HG03378 (cell line): ENCODE results near the gene C2CD4C.
"Not testable (repeated sequence)": the region's sequence is repeated elsewhere in the genome, so short reads cannot be mapped to it uniquely, and the experiment has no call there.

Experiments used
- ATAC-seq: cut with Tn5 transposase; IDR thresholded peaks from one replicate; pipeline ENCODE4 v1.9.1; 2021; ENCODE audit warnings: mild to moderate bottlenecking, moderate library complexity; ENCODE audit not compliant: unreplicated experiment

C2CD4C gene, protein sequence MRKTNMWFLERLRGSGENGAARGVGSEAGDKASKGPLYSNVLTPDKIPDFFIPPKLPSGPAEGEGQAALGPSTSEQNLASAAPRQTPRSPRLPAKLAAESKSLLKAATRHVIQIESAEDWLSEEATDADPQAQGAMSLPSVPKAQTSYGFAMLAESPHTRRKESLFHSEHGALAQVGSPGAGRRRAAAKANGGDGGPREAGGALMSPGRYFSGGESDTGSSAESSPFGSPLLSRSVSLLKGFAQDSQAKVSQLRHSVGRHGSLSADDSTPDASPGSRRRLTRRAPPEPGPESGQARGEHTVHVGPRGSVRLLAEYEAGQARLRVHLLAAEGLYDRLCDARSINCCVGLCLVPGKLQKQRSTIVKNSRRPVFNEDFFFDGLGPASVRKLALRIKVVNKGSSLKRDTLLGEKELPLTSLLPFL

DNA sequence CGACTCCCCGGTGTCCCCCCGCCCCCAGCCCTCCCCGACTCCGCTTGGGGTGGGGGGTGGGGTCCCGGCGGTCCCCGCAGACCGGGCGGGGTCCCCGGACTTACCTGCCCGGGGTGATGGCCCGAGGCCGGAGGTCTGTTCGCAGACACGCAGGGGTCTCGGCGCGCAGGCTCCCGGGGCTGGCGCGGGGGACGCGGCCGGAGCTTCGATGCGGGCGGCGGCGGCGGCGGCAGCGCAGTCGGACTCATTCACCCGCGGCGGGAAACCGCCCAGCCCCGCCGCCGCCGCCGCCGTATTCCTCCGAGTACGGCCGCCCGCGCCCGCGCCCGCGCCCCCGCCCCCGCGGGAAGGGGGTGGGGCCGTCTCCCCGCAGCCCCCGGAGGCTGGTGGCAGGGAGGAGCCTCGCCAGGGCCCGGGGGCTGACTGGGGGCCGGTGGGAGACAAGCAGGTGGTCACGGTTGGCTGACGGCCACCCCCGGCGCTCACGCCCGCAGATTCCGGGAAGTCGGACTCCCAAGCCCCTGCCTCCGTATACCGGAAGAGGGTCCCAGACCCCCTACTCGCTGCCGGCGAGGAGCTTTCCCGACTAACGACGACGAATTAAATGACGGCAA, at the start of gene C2CD4C:
C2CD4C (minus strand) TSS at position 246 of the 614 bp plus-strand sequence. CDS start 786 bp downstream, outside the sequence.
- ATAC-seq: no peak

DNA sequence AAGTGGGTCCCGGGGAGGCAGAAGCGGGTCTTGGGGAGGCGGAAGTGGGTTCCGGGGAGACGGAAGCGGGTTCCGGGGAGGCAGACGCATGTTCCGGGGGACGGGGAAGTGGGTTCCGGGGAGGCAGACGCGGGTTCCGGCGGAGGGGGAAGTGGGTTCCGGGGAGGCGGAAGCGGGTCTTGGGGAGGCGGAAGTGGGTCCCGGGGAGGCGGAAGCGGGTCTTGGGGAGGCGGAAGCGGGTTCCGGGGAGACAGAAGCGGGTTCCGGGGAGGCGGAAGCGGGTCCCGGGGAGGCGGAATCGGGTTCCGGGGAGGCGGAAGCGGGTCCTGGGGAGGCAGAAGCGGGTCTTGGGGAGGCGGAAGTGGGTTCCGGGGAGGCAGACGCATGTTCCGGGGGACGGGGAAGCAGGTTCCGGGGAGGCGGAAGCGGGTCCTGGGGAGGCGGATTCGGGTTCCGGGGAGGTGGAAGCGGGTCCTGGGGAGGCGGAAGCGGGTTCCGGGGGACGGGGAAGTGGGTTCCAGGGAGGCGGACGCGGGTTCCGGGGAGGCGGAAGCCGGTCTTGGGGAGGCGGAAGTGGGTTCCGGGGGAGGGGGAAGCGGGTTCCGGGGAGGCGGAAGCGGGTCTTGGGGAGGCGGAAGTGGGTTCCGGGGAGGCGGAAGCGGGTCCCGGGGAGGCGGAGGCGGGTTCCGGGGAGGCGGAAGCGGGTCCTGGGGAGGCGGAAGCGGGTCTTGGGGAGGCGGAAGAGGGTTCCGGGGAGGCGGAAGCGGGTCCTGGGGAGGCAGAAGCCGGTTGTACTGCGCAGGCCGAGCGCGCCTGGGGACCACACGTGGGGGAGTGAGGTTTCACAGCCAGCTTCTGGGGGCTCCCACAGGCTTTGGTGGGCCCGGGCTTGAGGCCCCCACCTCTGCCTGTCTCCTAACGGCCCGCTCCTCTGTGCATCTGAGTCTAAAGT, 49.4 kb upstream of the C2CD4C start:
- ATAC-seq: no peak

DNA sequence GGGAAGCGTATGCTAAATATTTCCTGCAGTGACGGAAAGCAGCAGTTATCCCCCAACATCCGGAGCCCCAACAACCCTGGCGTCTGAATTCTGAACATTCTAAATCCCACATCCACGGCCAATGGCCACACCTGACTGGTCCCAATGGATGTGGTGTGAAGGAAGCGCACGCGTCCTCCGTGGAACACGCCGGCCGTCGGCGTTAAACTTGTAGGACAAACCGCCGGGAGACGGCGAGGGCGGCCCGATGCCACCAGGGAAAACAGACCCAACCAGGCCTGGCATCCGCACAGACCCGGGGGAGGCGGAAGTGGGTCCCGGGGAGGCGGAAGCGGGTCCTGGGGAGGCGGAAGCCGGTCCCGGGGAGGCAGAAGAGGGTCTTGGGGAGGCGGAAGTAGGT, 48.7 kb upstream of the C2CD4C start:
- ATAC-seq: no peak

DNA sequence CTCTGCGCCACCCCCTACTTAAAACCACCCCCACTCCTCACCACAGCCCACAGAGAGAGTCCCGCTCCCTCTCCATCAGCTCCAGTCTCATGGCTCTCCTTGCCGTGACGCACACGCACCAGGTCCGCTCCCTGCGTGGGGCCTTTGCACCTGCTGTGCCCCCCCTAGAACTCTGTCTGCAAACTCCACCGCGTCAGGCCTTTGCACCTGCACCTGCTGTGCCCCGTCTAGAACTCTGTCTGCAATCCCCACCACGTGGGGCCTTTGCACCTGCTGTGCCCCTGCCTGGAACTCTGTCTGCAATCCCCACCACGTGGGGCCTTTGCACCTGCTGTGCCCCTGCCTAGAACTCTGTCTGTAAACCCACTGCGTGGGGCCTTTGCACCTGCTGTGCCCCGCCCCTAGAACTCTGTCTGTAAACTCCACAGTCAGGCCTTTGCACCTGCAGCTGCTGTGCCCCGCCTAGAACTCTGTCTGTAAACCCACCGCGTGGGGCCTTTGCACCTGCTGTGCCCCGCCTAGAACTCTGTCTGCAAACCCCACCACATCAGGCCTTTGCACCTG, 47.7 kb upstream of the C2CD4C start:
- ATAC-seq: no peak

DNA sequence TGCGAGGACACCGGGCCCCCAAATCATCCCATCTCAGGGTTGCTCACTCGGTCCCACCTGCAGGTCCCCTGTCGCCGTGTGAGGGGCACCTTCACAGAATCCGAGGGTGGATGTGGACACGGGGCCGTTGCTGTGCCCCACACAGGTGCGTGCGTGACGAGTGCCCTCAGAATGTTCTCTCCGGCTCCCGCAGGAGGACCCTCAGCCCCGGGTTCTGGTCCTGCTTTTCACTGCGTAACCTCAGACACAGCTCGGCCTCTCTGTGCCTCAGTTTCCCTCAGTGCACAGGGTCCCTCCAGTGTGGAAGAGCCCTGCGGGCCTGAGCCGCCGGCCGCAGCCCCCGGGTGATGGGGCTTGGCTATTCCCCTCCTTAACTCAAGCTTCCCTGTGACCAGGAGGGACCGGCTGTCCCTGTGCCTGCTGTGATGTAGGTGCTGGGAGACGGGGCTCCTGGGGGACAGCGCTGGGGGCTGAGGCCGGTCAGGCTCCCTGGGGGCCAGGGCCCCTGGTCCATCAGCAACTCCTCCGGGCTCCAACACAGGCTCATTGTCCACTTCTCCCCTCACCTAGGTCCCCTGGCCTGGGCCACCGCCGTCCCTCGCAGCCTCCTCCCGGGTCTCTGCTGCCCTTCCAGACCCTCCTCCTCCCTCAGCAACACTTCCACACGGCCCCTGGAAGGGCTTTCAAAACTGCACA, 47.1 kb upstream of the C2CD4C start:
- no peak for ATAC-seq

DNA sequence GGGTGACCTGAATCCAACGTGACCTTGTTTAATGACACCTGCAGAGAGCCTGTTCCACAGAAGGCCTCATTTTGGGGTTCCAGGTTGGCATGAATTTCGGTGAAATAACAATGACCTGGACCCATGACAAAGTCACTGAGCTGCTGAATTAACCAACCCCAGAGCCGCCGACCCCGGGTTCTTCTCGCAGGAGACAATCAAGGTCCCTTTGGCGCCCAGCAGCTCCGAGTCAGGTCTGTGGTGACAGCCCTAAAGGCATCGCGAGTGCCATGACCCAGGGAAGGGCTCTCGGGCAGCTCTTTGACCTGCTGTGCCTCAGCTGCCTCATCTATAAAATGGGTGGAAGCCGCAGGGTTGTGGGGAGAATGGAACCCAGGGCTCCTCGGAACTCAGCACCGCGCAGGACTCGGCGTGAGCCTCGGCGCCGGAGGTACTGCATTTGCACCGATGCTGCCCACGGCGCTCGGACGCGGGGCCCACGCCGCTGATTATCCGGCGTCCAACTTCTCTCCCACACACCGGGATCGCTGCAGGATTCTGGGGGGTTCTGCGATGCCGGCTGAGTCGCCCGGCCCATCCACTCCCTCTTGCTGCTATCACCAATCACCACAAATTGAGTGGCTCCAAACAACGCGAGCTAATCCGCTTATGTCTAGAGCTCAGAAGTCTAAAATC, 46.2 kb upstream of the C2CD4C start:
- no peak for ATAC-seq

DNA sequence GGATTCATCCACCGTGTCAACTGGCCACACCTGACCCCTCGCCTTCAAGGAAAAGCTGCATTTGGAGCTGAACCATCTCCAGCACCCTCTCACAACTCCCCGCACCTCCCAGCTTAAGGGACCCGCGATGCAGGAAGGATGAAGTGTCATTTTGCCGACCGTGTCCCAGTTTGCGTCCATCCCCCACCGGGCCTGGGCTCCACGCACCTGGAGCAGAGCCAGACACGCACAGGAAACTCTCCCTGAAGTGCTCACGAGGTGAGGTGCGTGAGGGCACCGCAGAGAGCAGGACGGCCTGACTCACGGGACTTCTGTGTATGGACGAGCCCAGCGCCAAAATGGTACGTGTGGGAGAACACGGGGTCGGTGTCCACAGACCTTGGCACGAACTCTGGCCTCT, 44.7 kb upstream of the C2CD4C start:
- ATAC-seq: no peak

DNA sequence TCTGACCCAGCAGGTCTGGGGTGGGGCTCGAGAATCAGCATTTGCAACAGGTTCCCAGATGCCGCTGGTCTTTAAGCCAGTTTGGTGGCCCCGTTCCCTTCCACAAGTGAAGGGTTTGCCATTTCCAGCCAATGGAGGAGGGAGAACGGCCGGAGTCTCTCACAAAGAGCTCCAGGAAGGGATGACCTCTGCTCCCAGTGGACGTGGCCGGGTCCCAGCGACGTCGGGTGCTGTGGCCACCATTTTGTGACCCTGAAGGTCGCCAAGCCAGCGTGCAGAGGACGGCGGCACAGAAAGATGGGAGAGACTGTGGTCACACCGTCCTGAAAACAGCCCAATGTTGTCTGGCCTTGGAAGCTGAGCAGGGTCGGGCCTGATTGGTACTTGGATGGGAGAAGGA, 43.9 kb upstream of the C2CD4C start:
- ATAC-seq: no peak

DNA sequence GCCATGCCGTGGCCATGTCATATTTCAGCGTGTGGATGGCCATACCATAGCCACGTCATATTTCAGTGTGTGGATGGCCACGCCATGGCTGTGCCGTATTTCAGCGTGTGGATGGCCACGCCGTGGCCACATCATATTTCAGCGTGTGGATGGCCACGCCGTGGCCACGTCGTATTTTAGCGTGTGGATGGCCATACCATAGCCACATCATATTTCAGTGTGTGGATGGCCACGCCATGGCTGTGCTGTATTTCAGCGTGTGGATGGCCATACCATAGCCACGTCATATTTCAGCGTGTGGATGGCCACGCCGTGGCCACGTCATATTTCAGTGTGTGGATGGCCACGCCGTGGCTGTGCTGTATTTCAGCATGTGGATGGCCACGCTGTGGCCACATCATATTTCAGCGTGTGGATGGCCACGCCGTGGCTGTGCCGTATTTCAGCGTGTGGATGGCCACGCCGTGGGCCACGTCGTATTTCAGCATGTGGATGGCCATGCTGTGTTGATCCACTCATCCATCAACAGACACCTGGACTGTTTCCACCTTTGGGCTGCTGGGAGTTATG, 42.0 kb upstream of the C2CD4C start:
- not testable (repeated sequence) for ATAC-seq

DNA sequence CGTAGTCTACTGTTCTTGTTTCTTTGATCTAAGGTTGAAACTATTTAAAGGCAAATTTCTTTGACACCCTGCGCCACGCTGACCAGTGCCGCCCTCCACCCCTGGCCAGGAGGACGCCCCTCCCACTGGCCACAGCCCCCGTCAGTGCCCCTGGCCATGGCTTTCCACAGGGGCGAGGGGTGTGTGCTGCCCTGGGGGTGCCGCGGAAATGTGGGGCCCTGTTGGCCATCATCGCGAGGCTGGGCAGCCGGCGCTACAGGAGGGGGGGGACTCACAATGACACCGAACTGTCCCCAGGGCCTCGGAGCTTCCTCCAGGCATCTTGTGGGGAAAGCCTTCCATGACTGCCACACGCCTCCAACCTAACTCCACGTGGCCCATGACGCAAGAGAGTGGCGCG, 41.0 kb upstream of the C2CD4C start:
- ATAC-seq: no peak

DNA sequence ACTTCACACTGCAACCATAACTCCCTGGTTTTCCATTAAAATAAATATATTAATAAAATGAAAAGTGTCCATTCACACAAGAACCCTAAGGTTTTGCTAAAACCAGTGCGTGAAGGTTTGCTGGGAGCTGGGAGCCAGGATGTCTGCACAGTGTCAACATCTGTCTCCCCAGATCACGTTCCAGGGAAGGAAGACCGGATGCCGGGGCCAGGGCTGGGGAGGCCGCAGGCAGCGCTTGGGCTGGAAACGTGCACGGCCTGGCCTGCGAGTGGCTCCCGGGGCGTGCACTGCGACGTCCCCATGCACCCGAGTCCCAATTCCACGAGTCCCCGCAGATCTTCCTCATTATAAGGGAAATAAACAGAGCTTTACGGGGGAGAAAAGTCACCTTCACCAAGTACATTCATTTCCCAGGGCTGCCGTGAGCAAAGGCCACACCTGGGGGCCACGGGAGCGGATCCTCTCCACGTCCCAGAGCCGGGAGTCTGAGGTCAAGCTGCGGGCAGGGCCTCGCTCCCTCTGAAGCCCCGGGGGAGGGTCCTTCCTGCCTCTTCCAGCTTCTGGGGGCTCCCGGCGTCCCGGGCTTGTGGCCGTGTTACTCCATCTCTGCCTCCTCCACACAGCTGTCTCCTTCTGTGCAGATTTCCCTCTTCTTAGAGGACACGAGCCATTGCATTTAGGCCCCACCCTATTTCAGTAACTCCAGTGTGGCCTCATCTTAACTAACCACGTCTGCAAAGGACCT, 39.0 kb upstream of the C2CD4C start:
- no peak for ATAC-seq

DNA sequence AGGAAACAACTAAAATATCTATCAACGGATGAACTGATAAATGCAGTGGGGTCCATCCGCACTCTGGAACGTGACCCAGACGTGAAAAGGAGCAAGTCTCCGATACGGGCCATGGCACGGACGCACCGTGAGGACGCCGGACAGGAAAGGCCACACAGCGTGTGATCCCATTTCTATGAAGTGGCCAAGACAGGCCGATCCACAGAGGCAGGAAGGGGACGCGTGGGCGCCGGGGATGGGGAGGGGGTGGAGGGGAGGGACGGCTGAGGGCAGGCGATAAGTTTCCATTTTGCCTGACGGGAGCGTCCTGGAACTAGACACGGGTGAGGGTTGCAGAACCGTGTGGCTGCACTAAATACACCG, 38.1 kb upstream of the C2CD4C start:
- no peak for ATAC-seq

DNA sequence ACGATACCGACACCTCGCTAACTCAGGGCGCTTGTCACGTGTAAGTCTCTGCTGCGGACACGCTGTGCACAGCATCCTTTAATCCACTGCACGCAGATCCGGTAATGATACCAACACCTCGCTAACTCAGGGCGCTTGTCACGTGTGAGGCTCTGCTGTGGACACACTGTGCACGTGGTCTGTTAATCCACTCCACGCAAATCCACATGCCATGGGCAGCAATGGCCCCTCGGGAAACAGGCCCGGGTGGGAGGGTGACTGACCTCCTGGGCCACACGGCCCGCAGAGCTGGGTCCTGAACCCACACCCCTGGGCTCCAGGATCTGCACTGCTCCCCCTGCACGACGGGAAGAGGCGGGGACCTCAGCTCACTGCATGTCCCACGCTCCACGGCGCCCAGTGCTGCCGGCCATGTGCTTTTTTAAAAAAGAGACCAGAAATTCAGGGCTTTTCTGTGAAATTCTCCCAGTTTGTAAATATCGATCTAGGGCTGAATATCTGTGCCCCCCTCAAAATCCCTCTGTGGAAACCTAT, 35.8 kb upstream of the C2CD4C start:
- ATAC-seq: no peak

DNA sequence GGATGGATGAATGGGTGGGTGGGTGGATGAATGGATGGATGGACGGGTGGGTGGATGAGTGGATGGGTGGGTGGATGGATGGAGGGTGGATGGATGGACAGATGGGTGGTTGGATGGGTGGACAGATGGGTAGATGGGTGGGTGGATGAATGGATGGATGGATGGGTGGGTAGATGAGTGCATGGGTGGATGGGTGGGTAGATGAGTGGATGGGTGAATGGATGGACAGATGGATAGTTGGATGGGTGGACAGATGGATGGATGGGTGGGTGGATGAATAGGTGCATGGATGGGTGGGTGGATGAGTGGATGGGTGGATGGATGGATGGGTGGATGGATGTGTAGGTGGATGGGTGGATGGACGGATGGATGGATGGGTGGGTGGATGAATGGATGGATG, 34.1 kb upstream of the C2CD4C start:
- ATAC-seq: no peak

DNA sequence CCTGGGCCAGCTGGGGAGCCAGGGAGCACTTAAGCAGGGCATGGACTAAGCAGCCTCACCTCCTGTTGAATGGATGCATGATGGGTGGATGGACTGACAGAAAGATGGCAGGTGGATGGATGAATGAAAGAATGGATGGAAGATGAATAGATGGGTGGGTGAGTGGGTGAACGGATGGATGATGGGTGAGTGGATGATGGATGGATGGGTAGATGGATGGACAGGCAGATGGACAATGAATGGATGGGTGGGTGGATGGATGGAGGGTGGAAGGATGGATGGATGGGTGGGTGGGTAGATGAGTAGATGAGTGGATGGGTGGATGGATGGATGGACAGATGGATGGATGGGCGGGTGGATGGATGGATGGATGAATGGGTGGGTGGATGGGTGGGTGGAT, 33.1 kb upstream of the C2CD4C start:
- no peak for ATAC-seq

DNA sequence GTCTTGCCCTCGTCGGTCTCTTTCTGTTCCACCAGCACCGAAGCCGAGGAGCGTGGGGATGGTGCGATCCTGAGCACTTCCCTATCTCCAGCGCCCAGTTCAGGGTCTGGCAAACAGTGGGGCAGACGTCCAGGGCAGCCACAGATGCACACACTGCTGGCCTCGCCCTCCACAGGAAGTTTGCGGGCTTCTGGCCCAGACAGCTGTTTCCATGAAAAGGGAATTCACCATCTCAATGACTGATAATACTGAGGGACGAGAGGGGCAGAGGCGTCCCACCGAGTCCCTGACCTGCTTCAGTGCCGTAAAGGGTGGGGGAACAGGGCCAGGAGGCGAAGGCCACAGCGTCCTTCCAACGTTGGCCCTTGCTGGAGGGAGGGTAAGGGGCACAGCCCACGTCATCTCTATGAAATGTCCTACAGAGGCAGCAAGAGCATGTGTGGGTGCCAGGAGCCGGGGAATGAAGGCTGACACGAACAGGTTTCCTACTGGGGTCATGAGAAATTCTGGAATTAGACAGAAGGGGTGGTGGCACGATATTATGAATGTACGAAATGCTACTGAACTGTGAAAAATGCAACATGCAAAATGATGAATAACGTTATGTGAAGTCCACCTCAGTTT, 32.4 kb upstream of the C2CD4C start:
- no peak for ATAC-seq

DNA sequence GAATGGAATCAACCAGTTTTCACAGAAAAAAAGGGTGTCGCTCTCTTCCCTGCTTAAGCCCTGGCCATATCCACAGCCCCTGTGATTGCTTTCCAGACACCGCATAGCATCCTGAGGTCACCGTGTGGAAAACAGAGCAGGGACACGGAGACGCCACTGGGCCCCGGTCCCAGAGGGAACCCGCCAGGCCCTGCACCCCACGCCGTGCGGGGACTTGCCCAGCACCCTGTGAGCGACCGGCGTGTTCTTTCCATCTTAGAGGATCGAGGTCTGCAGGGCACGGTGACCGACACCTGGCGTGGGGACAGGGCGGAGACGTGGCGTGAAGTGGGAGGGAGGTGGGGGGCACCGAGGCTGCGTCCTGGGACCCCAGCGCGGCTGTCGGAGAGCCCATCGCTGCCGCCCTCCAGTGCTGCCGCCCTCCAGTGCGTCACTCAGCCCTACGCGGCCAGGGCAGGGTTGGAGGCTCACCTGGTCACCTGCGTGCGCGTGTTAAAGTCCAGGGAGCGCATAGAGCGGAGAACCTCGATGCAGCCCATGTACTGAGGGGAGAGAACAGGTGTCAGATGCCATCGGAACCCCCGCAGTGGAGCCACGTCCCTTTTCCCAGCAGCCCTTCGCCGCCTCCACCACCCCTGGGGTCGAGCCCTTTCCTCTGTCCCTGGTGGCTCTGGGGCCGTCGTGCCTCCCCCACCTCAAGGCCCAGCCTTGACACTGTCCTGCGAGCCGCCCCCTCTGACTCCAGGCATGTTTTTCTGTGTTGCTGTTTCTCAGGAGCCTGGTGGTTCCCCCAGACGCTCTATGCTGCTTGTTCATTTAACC, 31.7 kb upstream of the C2CD4C start:
- no peak for ATAC-seq
